SKM-1 (cell line): ENCODE data around the gene ITGB6.

Experiments used
- DNase-seq: peaks from one replicate; lab custom pipeline; 2025; ENCODE audit not compliant: unreplicated experiment; lab: John Stamatoyannopoulos, UW

Gene ITGB6

GRCh38 chr2:160096409-160096808 is 103.7 kb downstream of the ITGB6 start:
- peak; percentile 54 for DNase-seq

DNA sequence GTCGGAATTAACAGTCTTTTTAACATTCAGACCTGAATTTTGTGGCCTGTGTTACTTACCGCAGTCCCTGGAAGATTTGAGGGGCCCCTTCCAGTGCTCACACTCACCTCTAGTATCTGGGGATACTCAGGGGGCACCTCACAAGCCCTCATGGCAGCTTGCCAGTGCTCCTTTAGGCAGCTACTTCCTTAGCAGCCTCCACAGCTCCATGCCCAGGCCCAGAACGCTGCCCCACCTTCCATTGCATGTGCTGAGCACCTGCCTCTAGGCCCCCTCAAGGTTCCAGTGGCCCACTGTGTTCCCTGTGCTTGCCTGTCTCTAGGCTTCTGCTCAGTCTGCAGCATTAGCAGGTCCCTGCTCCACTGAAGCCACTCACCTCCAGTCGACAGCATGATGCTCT is 107.6 kb downstream of the ITGB6 start:
- no peak for DNase-seq

- DNase-seq: no peak
Measured at GRCh38 chr2:160091381-160091780, 108.7 kb downstream of the ITGB6 start.

- peak; percentile 28 for DNase-seq
Measured at GRCh38 chr2:160087854-160088745, 112.0 kb downstream of the ITGB6 start.

- no peak for DNase-seq
Measured at GRCh38 chr2:160085662-160086061, 114.4 kb downstream of the ITGB6 start.

DNA sequence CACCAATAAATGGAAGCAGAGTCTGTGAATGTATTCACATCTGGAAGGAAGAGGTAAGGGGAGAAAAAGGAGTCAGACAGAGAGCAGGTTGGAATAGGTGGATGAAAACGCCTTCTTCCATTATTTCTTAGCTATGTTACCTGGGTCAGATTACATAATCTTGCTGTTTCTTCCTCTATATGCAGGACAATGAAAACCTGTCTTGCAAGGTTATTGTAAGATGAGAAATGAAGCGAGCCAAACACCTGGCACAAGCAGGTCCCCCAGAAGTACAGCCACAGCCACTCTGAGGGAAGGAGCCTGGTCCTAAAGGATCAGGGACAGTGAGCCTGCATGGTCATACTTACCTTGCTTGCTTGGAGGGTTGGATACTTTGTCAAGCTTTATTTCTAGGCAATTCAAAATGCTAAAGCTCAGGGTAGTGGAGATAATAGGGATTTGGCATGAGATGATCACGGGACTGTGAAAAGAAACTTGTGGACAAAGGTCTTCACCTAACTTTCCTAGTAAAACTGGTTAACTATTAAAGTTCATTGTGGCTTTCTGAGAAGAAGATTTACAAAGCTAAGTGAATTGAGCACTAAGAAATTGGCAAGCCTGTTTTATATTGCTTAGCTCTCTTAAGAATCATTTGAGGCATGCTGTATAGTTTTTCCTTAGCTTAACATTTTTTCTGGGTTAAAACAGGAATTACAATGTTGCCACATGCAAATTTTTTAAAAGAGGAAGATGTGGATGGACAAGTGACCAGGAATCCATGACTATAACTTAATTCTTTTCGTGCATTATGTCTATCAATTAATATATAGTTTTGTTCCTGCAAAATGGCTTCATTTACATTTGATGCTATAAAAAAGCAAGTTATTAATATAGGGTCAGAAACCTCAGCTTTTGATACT is 121.9 kb downstream of the ITGB6 start:
- DNase-seq: no peak

DNA sequence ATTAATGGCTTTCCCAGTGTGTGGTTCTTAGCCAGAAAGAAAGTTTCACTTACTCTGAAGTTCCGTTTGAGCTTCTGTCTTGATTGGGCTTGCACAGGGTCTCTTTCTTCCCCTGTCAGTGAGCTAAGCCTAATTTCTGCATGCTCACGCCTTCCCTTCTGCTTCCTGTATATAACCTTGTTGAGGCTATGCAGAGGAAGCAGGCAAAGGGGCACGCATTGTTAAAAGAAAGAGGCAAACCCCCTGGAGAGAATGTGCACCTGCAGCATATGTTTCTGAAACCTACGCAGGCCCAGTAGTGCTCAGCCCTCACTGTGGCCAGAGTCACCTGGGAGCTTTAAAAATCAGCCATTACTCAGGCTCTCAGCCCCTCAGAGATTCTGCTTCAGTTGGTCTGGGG is 123.2 kb downstream of the ITGB6 start:
- DNase-seq: no peak

- DNase-seq: no peak
Measured at GRCh38 chr2:160076241-160076640, 123.8 kb downstream of the ITGB6 start.

GRCh38 chr2:160075171-160075570 is 124.9 kb downstream of the ITGB6 start:
- DNase-seq: no peak

DNA sequence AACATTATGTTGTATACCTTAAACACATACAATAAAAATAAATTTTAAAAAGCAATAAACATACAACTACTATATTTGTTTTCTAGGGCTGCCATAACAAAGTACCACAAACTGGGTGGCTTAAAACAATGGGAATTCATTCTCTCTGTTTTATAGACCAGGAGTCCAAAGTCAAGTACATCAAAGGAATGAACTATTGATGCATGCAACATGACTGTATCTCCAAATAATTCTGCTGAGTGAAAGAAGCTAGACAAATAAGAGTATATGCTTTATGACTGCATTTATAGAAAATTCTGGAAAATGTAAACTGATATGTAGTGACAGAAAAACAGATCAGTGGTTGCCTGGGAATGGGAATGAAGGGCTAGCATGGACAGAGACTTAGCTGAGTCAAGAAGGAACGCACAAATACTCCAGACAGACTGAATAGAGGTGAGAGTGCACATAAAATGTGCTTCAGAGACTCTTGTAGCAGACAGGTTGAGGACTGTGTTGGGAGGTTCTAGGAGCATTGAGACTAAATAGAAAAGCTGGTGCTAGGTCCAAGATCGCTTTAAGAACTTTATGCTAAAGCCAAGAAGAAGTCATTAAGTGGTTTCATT is 126.7 kb downstream of the ITGB6 start:
- DNase-seq: no peak

GRCh38 chr2:160068906-160069305 is 131.2 kb downstream of the ITGB6 start:
- no peak for DNase-seq

- DNase-seq: no peak
Measured at GRCh38 chr2:160064916-160065315, 135.2 kb downstream of the ITGB6 start.

DNA sequence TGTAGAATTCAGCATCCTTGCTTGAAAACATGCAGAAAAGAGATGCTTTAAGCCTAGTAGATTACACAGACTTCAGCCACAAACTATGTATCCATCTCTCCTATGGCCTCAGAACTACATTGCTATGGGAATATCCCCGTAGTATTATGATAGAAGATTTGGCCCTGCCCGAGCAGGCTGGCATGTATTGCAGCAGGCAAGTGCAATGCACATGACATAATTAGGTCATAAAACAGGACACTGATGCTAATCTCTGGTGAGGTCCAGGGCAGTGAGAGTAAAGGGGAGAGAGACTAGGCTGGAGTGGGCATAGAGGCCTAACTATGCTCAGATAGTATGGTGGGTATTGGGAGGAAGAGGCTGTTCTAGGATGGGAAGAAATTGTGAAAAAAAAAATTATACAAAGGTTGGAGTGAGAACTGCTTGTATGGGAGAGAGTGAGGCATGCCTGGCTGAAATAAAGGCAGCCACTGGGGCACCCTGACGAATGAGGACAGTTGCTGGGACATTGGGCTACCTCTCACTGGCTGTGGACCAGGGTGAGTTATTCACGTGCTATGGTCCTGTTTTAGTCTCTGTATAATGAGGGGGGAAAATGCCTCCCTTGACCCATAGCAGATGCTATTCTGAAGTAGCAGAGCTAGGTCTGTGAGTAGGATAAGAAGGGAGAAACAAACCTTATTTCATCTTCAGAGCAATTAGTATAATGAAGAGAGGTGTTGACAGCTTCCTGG is 136.0 kb downstream of the ITGB6 start:
- DNase-seq: no peak

DNA sequence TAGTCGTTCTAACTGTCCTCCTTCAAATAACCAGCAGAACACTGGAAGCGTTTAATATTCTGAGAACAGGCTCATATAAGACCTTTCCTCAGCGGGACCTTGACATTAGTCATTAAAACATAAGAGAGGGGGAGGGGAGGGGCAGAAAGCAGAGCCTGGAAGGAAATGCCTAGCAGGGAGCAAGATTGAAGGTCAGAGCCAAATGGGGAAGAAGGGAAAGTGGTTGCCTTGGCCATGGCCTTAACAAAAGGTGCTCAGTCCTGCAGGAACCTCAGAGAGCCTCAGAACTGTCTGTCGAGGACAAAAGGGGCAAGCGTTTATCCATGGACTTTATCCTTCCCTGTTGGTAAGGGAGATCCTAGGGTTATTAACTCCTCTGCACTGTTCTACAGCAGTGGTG is 136.8 kb downstream of the ITGB6 start:
- no peak for DNase-seq

GRCh38 chr2:160062292-160063005 is 137.6 kb downstream of the ITGB6 start, which contains the start of gene PLA2R1:
Gene PLA2R1, minus strand, starts transcription at chr2:160062615. Its CDS starts 212 bp downstream, at chr2:160062403.
- DNase-seq: no peak

DNA sequence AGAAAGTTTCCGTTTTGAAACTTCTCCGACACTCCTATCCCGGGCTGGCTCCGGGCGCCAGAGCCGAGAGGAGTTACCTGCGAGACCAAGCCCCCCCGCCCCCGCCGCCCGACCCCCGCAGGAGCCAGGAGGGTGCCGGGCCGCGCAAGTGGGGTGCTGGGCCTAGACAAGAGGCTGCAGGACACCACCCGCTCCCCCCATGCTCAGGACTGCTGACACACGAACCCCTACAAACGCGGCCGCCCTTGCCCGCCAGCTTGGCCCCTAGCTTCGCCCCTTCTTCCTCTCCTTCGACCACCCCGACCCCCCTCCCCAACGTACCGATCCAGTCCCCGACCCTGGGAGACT is 138.2 kb downstream of the ITGB6 start:
- DNase-seq: no peak

GRCh38 chr2:160061533-160061932 is 138.5 kb downstream of the ITGB6 start:
- DNase-seq: no peak

DNA sequence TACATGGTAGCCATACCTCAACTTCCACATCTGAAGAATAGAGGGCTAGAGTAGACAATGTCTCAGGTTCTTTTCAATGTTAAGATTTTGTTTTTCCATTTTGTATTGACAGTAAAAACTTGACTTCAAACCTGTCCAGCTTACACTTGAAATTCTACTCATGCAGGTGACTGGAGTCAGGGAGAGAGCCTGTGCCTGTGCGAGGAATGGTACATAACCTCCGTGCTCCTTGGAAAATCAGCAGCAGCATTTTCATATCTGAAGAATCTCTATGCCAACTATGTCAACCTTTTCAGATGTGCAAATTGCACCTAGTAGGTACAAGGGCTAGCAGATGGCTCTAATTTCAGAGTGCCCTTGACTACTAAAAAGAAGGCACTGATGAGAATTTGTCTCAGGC is 139.8 kb downstream of the ITGB6 start:
- no peak for DNase-seq

DNA sequence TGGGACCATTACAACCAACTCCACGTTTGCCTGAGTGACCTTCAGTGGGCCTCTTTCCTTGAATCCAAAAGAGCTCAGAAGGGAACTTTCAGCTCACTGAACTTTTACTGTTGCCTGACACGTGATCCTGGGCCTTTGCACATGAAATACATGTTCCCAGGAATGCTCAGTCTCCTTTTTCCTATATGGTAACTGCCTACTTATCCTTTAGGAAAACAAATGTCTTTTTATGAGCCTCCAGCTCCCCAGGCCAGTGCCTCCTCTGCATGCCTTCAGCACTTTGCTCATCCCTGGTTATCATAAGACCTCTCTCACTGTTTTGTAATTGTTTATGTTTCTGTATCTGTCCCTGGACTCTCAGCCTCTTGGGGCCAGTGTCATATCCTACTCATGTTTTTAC is 142.7 kb downstream of the ITGB6 start:
- DNase-seq: no peak

DNA sequence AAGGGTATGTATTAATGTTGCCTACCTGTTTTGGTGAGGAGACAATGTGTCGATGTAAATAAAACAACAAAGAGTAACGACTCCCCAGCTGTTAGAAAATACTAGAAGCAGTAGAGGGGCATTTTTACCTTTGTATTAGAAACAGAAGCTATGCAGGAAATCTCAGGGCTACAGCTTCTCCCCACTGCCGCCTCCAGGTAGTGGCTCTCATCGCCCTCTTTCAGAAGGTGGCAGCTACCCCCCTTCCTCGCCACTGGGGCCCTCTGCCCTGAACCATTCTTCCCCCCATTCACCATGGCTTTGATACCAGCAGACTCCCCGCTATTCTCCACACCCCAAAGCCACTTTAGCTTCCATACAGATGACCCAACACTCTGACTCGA is 144.4 kb downstream of the ITGB6 start:
- DNase-seq: no peak
